Type B pancreatic cell (in vitro differentiated cells): ENCODE results near the gene CRY2. TPM values are rescaled to one million over a fixed set of nuclear protein-coding genes. Genes with fewer than 3 reads are reported as not detected.

Source experiments
- DNase-seq: peaks from one replicate; pipeline ENCODE4 v3.0.0; 2021; ENCODE audit warnings: mixed read lengths; ENCODE audit not compliant: unreplicated experiment; ENCODE audit errors: extremely low spot score
- H3K27ac Mint-ChIP-seq: 2 replicates; pipeline ENCODE4 v1.8.0; 2021; ENCODE audit warnings: mild to moderate bottlenecking, mixed read lengths
- H3K27me3 Mint-ChIP-seq: 2 replicates; pipeline ENCODE4 v1.8.0; 2021; ENCODE audit warnings: mixed read lengths
- H3K36me3 Mint-ChIP-seq: 2 replicates; pipeline ENCODE4 v1.8.0; 2021; ENCODE audit warnings: mixed read lengths
- H3K4me1 Mint-ChIP-seq: one replicate; pipeline ENCODE4 v1.8.0; 2021; ENCODE audit warnings: mixed read lengths; ENCODE audit not compliant: unreplicated experiment
- H3K4me3 Mint-ChIP-seq: 2 replicates; pipeline ENCODE4 v1.8.0; 2021; ENCODE audit warnings: mild to moderate bottlenecking, mixed read lengths
- H3K9me3 Mint-ChIP-seq: 2 replicates; pipeline ENCODE4 v1.8.0; 2021; ENCODE audit warnings: mixed read lengths
- total RNA-seq: library from RNA; stranded (reverse); gene quantifications from 2 replicates; pipeline ENCODE4 v1.2.1, GENCODE V29; 2021; ENCODE audit warnings: low replicate concordance
- TF ChIP-seq, protein P1 (sequence below): fragments of 200-600 bp; sonication (generic); conservative IDR thresholded peaks from 2 replicates; pipeline ENCODE4 v1.5.0; 2021; ENCODE audit warnings: antibody characterized with exemption, mild to moderate bottlenecking

Gene CRY2
- total RNA-seq, 1 donor from 2014 or later = 27.7 TPM

DNA sequence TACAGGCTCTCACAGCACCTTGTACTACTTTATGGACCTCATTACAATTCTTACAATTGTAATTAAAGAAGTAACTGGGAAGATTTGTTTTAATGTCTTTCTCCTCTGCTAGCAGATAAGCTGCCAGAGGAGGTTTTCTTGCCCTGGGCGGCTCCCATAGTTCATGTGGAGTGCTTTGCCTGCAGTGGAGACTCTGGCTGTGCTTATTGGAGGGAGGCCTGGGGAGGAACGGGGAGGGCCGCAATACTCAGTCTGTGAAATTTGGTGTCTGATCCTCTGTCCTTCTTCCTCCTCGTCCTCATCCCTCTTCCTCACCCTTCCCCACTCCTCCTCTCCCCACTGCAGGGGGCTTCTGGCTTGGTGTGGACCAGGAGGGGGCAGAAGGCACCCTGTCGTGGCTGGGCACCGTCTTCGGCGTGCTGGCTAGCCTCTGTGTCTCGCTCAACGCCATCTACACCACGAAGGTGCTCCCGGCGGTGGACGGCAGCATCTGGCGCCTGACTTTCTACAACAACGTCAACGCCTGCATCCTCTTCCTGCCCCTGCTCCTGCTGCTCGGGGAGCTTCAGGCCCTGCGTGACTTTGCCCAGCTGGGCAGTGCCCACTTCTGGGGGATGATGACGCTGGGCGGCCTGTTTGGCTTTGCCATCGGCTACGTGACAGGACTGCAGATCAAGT, 36.7 kb upstream of the CRY2 start:
- H3K9me3 Mint-ChIP-seq = no peaks in the 10 kb centered on the region
- no peaks in the 10 kb centered on the region for H3K27me3 Mint-ChIP-seq
- H3K27ac Mint-ChIP-seq = peak overlapping the region; percentile 53
- H3K4me1 Mint-ChIP-seq = peaks cover 20% of the 10 kb centered on the region
- TF ChIP-seq, protein P1, sequence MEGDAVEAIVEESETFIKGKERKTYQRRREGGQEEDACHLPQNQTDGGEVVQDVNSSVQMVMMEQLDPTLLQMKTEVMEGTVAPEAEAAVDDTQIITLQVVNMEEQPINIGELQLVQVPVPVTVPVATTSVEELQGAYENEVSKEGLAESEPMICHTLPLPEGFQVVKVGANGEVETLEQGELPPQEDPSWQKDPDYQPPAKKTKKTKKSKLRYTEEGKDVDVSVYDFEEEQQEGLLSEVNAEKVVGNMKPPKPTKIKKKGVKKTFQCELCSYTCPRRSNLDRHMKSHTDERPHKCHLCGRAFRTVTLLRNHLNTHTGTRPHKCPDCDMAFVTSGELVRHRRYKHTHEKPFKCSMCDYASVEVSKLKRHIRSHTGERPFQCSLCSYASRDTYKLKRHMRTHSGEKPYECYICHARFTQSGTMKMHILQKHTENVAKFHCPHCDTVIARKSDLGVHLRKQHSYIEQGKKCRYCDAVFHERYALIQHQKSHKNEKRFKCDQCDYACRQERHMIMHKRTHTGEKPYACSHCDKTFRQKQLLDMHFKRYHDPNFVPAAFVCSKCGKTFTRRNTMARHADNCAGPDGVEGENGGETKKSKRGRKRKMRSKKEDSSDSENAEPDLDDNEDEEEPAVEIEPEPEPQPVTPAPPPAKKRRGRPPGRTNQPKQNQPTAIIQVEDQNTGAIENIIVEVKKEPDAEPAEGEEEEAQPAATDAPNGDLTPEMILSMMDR = no peak
- no peak overlapping the region for H3K4me3 Mint-ChIP-seq
- H3K36me3 Mint-ChIP-seq = peaks cover 7% of the 10 kb centered on the region
- no peak for DNase-seq

DNA sequence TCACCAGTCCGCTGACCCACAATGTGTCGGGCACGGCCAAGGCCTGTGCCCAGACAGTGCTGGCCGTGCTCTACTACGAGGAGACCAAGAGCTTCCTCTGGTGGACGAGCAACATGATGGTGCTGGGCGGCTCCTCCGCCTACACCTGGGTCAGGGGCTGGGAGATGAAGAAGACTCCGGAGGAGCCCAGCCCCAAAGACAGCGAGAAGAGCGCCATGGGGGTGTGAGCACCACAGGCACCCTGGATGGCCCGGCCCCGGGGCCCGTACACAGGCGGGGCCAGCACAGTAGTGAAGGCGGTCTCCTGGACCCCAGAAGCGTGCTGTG, 36.2 kb upstream of the CRY2 start:
- no peak for DNase-seq
- Mint-ChIP-seq H3K36me3 (peaks cover 6% of the 10 kb centered on the region), H3K9me3 (no peaks in the 10 kb centered on the region), H3K4me1 (peaks cover 23% of the 10 kb centered on the region), H3K27me3 (no peaks in the 10 kb centered on the region), H3K4me3 (no peak overlapping the region), H3K27ac (no peak overlapping the region)
- TF ChIP-seq, protein P1 = no peak

DNA sequence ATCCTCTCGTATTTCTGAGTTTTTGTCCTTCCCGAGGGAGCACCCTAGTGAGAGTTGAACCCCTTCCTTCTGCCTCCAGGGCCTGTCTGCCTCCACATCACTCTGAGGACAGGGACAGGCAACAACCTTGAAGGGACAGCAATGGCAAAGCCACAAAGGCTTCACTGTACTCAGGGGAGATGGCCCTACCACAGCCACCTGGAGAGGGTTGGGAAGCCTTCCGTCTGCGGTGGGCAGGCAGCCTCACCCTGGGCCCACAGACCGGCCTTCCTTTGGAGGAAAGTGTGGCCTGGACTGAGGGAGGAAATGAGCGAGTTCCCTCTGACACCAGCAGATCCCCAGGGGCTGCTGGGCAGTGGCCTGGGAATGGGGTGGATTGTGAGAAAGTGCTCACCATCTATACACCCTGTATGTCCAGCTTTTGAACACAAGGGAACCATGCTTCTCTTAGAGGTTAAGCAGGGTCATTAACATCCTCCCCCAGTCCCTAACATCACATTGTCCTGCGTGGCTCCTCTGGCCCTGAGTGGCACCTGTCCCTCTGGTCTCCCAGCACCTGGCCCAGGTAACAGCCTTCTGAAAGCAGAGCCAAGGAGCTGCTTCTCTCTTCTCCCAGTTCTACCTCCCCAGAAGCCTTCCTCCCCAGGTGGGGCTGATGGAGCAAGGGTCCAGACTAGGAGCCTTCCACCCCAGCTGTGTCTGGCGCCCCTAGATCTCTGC, 35.5 kb upstream of the CRY2 start:
- no peak overlapping the region for H3K4me3 Mint-ChIP-seq
- no peaks in the 10 kb centered on the region for H3K9me3 Mint-ChIP-seq
- peaks cover 17% of the 10 kb centered on the region for H3K4me1 Mint-ChIP-seq
- H3K27me3 Mint-ChIP-seq = no peaks in the 10 kb centered on the region
- no peak for DNase-seq
- H3K36me3 Mint-ChIP-seq = peaks cover 4% of the 10 kb centered on the region
- no peak overlapping the region for H3K27ac Mint-ChIP-seq
- TF ChIP-seq, protein P1 = no peak

DNA sequence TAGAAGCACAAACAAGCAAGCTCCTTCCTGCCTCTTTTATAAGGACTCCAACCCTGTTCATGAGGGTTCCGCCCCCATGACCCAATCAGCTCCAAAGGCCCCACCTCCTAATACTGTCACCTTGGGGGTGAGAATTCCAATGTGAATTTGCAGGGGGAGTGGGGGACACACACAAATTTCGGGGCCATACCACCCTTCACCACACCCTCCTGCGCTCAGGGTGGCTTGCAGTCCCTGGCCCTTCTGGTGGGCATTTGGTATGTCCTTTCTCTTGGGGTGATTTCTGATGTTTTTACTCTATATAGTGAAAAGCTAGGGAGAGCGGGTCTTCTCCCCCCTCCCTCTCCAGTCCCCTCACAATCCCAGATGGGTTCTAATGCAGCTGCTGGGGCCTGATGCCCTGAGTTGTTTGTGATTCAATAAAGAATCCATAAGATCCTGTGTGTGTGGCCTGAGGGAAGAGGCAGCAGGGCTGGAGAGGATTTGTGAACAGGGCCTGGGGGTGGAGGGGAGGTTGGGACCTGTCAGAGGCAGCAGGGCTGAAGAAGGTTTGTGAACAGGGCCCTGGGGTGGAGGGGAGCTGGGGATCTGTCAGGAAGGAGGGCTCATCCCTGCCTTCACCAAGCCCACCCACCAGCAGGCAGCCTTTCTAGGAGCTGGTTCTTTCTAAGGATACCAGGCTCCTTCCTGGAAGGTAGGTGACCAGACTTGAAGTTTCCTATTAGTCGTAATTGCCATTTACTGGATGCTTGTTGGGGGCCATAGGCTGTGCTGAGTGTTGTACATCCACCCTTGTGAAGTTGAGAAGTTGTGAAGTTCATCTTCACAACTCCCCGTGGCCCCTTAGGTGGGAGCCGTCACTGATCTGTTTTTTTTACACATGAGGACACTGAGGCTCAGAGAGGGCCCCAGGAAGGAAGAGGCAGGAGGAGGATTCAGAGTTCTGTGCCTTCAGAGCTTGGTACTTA, 34.4 kb upstream of the CRY2 start:
- H3K4me3 Mint-ChIP-seq = no peak overlapping the region
- H3K27me3 Mint-ChIP-seq = no peaks in the 10 kb centered on the region
- H3K27ac Mint-ChIP-seq = peak overlapping the region; percentile 26
- TF ChIP-seq, protein P1 = no peak
- H3K9me3 Mint-ChIP-seq = no peaks in the 10 kb centered on the region
- peaks cover 4% of the 10 kb centered on the region for H3K36me3 Mint-ChIP-seq
- H3K4me1 Mint-ChIP-seq = peaks cover 11% of the 10 kb centered on the region
- no peak for DNase-seq

DNA sequence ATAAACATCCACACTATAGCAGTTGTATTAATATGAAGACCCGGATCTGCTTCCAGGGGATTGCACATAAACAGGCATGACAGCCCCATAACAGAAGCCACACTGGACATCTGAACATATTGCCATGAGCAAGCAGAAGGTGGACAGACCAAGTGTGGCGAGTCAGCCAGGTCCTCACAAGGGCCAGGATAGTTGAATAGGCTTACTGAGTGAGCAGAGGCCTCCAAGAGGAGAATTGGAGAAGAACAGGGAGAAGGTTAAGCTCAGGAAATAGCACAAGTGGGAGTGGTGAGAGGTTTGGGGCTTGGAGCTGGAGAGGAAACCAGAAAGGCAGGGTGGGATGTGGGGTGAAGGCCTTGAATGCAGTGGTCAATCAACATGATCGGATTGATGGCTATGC, 31.5 kb upstream of the CRY2 start:
- H3K36me3 Mint-ChIP-seq = no peaks in the 10 kb centered on the region
- H3K27me3 Mint-ChIP-seq = no peaks in the 10 kb centered on the region
- no peak overlapping the region for H3K4me3 Mint-ChIP-seq
- H3K4me1 Mint-ChIP-seq = peaks cover 5% of the 10 kb centered on the region
- H3K27ac Mint-ChIP-seq = peak overlapping the region; percentile 40
- TF ChIP-seq, protein P1 = no peak
- no peaks in the 10 kb centered on the region for H3K9me3 Mint-ChIP-seq
- no peak for DNase-seq
